NCI-H1092 treated with DMSO at 0.1 percent for 48 hours (cell line): ENCODE measurements around the gene EXOC4.

ENCODE experiments used
- DNase-seq: peaks from one replicate; lab custom pipeline; 2025; lab: John Stamatoyannopoulos, UW

Gene EXOC4

GRCh38 chr7:133829336-133829897 lies 576.5 kb downstream of the EXOC4 start:
- no peak for DNase-seq

GRCh38 chr7:133830081-133830480 lies 577.2 kb downstream of the EXOC4 start:
- DNase-seq, result no peak

GRCh38 chr7:133836666-133837065 lies 583.8 kb downstream of the EXOC4 start:
- peak; percentile 34 for DNase-seq

GRCh38 chr7:133837224-133837623 lies 584.3 kb downstream of the EXOC4 start:
- peak; percentile 40 for DNase-seq

GRCh38 chr7:133839121-133839520 lies 586.2 kb downstream of the EXOC4 start:
- DNase-seq, result no peak

GRCh38 chr7:133843341-133843740 lies 590.5 kb downstream of the EXOC4 start:
- DNase-seq, result no peak

DNA sequence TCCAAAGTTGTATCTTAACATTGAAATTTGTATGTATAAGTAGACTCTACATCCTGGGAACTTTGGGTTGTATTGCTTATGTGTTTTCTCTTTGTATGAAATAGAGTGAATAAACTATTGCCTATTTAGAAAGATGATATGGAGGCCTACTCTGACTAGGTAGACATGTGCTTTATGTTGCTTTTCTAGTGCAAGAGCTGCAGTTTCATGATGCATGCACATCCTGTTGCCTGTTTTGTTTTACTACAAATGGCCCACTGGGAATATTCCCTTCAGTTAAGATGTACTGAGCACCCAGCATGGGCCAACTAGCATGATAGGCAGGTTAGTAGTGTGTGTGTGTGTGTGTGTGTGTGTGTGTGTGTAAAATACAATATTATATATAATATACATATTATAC lies 592.1 kb downstream of the EXOC4 start:
- DNase-seq, result no peak

DNA sequence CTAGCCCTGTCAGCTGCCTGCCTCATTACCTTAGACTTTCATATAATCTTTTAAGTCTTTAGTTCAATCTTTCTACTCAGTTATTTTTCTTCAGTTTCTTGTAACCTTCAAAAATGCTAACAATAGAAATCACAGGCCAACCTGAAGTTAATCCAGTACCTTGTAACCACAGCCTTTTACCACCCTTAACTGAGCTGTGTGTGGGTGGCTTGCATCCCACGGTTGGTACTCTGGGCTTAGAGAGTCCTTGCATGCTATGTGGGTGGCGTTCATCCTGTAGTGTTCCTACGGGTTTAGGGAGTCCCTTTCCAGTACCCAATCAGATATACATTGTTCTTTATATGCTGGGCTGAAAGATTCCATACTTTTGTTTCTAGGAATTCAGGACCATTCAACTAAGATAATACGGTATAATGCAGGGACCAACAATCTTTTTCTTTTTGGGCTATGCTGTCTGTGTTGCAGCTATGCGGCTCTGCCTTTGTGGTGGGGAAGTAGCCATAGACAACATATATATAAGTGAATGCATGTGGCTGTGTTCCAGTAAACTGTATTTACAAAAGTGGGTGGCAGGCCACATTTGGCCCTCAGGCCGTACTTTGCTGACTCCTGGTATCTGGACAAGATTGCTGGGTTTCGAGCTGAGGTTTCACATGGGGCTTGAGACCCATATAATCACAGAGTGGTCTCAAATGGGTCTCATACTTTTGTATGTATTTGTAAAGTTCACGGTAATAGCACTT lies 593.5 kb downstream of the EXOC4 start:
- DNase-seq, result no peak

GRCh38 chr7:133850497-133851280 lies 597.8 kb downstream of the EXOC4 start:
- DNase-seq, result no peak

DNA sequence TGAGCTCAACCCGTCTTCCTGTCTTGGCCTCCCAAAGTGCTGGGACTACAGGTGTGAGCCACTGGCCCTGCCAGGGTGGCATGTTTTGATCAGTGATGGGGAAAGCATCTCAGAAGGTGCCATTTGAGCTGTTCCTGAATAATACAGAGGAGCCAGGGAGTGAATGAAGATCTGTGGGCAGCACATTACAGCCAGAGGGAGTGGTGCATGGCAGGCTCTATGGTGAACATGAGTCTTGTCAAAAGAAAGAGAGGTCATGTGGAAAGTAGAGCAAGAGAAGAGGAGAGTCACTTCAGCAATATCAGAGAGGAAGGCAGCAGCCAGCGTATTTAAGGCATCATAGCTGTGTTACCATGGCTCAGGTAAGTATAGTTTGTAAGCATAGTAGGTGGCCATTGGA lies 598.5 kb downstream of the EXOC4 start:
- DNase-seq, result no peak

DNA sequence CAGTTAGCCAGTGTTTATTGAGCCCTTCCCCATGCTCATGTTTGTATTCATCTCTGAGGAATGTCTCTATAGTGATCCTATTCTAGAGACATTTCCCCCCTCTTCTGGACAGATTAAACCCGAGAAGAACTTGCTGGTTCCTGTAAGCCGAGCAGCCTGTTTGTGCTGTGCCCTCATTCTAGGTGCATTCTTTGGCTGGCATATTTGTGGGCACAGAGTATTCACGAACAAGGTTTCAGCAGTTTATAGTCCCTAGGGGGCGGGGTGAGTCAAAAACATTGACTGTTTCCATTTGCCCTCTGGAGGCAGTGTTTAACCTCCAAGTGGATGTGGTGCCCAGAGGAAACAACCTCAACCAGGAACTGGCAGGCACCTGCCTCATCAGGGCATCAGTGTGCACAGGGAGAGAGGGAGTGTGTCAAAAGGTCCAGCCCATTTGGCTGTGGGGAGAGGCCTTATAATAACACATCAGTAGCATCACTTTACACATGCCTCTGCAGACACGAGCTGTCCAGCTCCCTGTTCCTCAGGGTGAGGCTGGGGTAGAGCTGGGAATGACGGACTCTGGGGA lies 600.9 kb downstream of the EXOC4 start:
- peak; percentile 26 for DNase-seq

DNA sequence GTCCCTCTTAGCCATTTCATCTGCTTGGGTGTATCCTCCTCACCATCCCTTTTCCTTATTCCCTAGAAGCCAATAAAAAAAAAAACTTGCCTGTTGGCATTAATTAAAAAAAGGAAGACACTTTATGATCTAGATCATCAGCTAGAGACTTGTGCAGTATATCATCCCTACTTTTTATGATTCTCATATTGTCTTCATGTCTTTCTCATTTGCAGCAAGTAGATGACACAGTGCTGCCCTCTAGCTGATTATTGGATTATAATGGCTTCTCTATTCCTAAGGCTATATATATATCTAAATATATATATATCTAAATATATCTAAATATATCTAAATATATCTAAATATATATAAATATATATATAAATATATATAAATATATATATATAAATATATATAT lies 601.9 kb downstream of the EXOC4 start:
- peak; percentile 74 for DNase-seq

GRCh38 chr7:133857376-133858119 lies 604.7 kb downstream of the EXOC4 start:
- DNase-seq, result no peak

GRCh38 chr7:133858311-133858710 lies 605.4 kb downstream of the EXOC4 start:
- DNase-seq, result no peak

DNA sequence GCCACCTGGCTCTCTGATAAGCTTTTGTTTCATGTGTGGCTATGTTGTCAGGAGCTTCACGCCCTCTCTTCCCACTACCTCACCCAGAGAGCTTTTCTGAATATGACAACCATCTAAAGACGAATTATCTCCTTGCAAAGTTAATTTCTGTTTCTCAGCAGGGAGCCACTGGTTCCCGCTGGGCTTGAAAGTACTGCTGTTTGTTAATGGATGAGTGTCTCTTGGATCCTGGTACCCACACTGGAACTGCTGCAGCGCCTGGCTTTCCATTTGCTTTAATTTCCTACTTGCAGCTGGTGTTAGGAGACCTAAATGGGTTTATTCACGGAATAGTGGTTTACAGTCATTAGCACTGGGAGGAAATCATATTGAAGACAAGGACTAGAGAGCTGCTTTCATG lies 606.4 kb downstream of the EXOC4 start:
- DNase-seq, result peak; percentile 92

- DNase-seq, result no peak
Measured at GRCh38 chr7:133859871-133860450, 607.1 kb downstream of the EXOC4 start.

DNA sequence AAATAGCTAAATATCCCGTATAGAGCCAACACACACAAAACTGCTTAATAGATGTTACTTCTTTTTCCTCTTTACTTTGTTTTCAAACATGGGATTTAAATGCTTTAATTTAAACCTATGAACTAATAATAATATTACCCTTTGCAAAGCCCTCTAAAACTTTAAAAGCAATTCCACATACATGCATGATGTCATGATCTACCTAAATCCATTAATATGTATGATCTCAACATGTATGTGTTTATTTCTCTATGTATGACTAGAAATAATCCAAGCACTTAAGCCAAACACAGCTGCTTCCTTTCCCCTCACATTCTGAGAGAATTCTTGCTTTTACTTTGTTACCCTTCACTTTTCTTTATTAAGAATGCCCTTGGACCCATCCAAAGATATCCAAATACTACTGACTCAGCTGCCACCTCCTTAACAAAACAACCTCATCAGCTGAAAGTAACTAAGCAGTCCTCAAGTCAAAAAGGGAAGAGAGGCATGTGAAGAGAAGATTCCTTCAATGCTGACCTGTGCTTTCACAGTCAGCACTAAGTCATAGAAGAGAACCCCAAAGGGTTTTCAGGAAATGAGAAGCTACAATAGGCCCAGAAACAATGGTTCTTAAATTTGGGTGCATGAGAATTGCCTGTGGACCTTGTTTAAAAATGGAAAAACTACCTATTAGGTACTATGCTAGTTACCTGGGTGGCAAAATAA lies 607.9 kb downstream of the EXOC4 start:
- no peak for DNase-seq

- DNase-seq, result no peak
Measured at GRCh38 chr7:133861876-133862275, 609.0 kb downstream of the EXOC4 start.

GRCh38 chr7:133863362-133864061 lies 610.6 kb downstream of the EXOC4 start:
- peak; percentile 60 for DNase-seq

- no peak for DNase-seq
Measured at GRCh38 chr7:133869556-133869955, 616.7 kb downstream of the EXOC4 start.
